HepG2 (cell line): ENCODE data around the gene HNRNPH3. TPM values are rescaled to one million over a fixed set of nuclear protein-coding genes. Genes with fewer than 3 reads are reported as not detected.
A peak's percentile ranks its signal among the peaks of the same experiment; 100 is the strongest.

Experiments used
- KMT2A ChIP-seq: sonication (generic); formaldehyde crosslinking; IDR thresholded peaks from 2 replicates; pipeline ENCODE4 v1.4.0; 2020; ENCODE audit warnings: missing genetic modification reagents
- PRDM10 ChIP-seq: sonication (generic); formaldehyde crosslinking; IDR thresholded peaks from 2 replicates; pipeline ENCODE4 v1.4.0; 2020; ENCODE audit warnings: low read depth, missing genetic modification reagents
- RBFOX2 ChIP-seq: fragments of 200-400 bp; formaldehyde crosslinking; IDR thresholded peaks from 2 replicates; pipeline ENCODE4 v1.6.1; 2017; ENCODE audit warnings: low read depth, mild to moderate bottlenecking, low read length
- REXO4 ChIP-seq: sonication (generic); formaldehyde crosslinking; IDR thresholded peaks from 2 replicates; pipeline ENCODE4 v1.8.0; 2022; ENCODE audit warnings: missing genetic modification reagents, mild to moderate bottlenecking, borderline replicate concordance
- SATB2 ChIP-seq: sonication (generic); formaldehyde crosslinking; IDR thresholded peaks from 2 replicates; pipeline ENCODE4 v1.5.0; 2020; ENCODE audit warnings: missing genetic modification reagents
- ZNF142 ChIP-seq: sonication (generic); formaldehyde crosslinking; IDR thresholded peaks from 2 replicates; pipeline ENCODE4 v1.4.0; 2020; ENCODE audit warnings: missing genetic modification reagents
- ZNF33A ChIP-seq: sonication (generic); formaldehyde crosslinking; IDR thresholded peaks from 2 replicates; pipeline ENCODE4 v1.5.1; 2020; ENCODE audit warnings: missing genetic modification reagents, mild to moderate bottlenecking, moderate library complexity, borderline replicate concordance
- ZNF407 ChIP-seq: sonication (generic); formaldehyde crosslinking; IDR thresholded peaks from one replicate; pipeline ENCODE4 v1.5.1; 2020; ENCODE audit warnings: mild to moderate bottlenecking, missing genetic modification reagents; ENCODE audit errors: not compliant biosample characterization
- ZNF619 ChIP-seq: sonication (generic); formaldehyde crosslinking; IDR thresholded peaks from 2 replicates; pipeline ENCODE4 v1.4.0; 2020; ENCODE audit warnings: mild to moderate bottlenecking, missing genetic modification reagents
- polyA plus RNA-seq, 8 experiments: library from polyadenylated mRNA; depleted of rRNA in 3 of 8; stranded (reverse) in 7 of 8; unstranded in 1 of 8; fragments of >200 nt; fragmentation: Illumina TruSeq in 4 of 8; extraction: Trizol in 4 of 8; gene quantifications; 2 replicates each; pipeline versions ENCODE4 v1.2.1 to v1.2.3, GENCODE V29; 2011 to 2016; ENCODE audit warnings: low read depth in 4 of 8, missing spikeins in 1 of 8, mixed read lengths in 1 of 8; ENCODE audit not compliant: insufficient read depth in 1 of 8
- total RNA-seq, 5 experiments: library from RNA; depleted of rRNA; stranded (reverse); fragments of >200 nt; fragmentation: Illumina TruSeq; extraction: Trizol; gene quantifications; 2 replicates each; pipeline ENCODE4 v1.2.3, GENCODE V29; 2016; ENCODE audit warnings: low read depth in 1 of 5

The HNRNPH3 gene
- total and polyA plus RNA-seq, 2 of the 13 experiments (the other 11 are each of a cell fraction or from before 2014, with no cell fraction given) = 46.0 to 47.7 TPM

- TF ChIP-seq ZNF407 (CRISPR knock-in tag) (peak; percentile 42), REXO4 (peak; percentile 15), PRDM10 (peak; percentile 95), KMT2A (CRISPR knock-in tag) (peak; percentile 85), SATB2 (CRISPR knock-in tag) (no peak; the same call in 1 of the 2 replicates), ZNF33A (CRISPR knock-in tag) (0 out of 2 replicates have a peak, but pooled peaks have one; percentile 19), ZNF619 (CRISPR knock-in tag) (peak; percentile 33; the same call in 1 of the 2 replicates), ZNF142 (CRISPR knock-in tag) (peak; percentile 96), RBFOX2 (peak; percentile 98)
Measured at GRCh38 chr10:68331455-68332258, at the start of gene HNRNPH3 (continued).
